Measurements from ENCODE around the gene RPS10.

RPS10 gene

DNA sequence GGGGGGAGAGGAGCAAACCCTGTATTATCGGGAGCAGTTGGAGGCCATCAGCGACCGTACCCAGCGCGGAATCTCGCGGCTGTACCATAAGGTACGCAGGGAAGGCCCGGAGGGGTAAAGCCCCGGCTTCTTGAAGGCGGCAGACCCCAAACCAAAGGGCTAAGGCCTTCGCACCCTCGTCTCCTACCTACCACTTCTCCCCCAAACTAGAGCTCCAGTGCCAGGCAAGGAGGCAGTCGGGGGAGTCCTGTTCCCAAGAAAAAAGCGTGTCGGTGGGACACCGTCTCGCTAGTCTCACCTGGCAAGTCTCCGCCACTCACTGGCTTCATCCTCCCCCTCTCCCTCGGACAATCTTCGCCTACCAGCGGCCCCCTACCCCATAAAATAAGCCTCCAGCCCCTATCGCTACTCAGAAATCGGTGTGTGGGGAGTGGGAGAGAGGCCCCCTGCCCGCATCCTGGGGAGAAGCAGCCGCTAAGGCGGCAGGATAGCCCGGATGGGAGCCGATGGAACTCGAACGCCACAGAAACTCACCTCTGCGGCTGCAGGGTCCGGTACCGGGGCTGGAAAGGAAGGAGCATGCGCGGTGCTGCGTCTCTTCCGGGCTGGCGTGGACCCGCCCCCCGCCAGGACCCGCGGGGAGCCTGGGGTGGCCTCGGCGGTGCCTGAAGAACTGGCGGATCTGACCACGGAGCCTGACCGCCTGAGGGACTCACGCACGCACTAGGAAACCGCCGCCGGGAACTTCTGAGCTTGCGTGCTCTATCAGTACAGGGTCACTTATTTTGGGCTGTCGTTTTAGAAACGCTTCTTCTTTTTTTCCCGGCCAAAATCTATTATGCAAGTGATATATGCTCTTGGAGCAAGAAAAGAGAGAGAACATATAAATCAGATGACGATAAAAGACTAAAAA lies at the start of gene RPS10:
RPS10 (minus strand) TSS at position 572 of the 913 bp plus-strand sequence. CDS start 848 bp downstream, outside the sequence.
- peak; percentile 93 for DNase-seq

DNA sequence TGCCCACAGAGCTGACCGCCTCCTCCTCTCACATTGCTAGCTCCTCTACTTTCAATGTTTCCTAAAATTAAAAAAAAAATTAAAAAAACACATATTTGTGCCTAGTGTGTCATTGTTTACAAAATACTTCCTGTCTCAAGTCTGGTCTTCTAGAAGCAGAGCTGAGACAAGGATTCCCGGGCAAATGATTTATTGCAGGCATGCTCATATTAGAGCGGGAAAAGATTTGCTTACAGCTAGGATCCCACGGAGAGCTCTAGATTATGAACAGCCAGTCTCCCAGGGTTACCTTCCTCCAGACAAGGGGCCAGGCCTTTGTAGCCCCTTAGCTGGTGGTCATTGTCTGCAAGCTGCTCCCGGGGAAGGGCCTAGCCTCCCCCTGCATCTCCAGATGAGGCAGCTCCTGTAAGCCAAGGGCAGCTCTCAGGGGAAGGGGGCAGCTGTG lies 49.4 kb upstream of the RPS10 start:
- peak; percentile 51 for DNase-seq

DNA sequence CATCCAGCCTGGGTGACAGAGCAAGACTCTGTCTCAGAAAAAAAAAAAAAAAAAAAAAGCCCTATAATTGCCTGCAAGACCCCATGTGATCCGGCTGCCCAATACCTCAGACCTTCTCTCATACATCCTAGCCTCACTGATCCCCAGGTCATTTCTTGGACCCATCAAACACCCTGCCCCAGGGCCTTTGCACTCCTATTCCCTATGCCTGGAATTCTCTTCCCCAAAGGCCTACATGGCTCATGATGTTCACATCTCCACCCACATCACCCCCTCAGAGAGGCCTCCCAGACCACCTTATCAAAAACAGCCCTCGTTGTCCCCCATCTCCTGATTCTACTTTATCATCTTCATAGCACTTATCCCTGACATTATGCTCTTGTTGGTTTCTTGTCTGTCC lies 48.9 kb upstream of the RPS10 start:
- DNase-seq = no peak

DNA sequence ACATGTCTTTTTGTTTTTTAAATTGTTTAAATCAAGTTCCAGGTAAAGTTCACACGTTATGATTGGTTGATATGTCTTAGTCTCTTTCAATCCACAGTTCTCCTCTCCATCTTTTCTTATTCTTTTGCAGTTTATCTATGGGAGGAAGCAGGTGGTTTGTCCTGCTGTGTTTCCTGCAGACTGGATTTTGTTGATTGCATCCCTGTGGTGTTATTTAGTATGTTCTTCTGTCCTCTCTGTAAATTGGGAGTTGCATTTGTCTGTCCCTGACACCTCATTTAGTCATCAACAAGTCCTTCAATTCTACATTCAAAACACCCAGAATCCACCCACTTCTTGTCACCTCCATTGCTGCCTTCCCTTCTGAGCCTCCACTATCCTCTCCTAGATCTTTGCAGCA lies 48.1 kb upstream of the RPS10 start:
- no peak for DNase-seq

DNA sequence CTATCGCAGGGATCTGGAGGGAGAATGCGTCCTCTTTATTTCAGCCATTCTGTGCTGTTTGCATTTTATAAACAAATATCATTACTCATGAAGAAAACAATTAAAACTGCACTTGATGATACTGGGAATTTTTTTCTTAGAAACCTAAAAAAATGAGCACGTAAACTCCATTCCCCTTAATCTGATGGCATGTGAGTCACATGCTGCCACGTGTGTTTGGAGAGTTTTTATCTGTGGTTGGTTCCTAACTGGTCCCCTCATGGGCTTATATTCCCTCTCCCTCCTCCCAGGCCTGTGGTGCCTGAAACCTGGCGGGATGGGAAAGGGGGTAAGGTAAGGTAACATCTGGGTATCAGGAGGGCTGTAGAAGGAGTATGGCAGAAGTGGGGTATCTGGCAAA lies 46.6 kb upstream of the RPS10 start:
- DNase-seq = no peak

DNA sequence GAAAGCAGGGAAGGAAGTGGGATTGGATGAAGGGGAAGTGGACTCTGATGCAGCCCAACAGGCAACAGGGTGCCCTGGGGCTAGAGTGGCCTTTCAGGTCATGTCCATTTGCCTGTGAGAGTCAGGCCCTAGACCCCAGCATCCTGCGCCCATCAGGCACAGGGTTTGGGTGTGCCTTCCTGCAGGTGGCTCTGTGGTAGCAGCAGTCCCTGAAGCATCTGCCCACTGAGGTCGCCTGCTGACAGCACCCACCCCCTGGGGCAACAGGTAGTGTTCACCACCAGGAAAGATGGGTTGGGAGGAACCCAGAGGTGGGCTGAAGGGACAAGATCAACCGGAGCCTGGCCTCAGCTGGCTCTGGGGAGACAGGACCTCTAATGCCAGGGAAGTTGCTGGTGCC lies 43.6 kb upstream of the RPS10 start:
- DNase-seq = no peak

DNA sequence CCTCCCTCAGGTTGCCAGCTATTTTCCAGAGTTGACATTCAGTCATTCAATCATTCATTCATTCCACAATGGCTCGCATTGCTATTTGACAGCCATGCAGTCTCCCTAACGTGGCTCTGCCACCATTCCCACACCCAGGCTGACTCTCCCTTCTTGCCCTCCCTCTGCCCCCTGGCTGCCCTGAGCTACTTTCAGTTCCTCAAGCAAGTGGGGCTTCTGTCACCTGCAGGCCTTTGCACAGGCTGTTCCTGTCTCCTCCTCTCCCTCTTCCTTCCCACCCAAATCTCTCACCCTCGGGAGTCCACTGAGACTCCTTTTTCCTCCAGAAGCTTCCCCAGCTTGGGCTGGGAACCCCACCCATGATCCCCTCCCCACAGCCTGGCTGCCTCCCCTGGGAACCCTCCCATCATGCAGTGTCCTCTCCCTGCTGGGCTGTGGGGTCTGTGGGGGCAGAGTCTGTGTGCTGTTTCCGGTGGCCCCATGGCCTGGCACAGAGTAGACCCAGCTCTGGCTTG lies 42.6 kb upstream of the RPS10 start:
- DNase-seq = no peak

DNA sequence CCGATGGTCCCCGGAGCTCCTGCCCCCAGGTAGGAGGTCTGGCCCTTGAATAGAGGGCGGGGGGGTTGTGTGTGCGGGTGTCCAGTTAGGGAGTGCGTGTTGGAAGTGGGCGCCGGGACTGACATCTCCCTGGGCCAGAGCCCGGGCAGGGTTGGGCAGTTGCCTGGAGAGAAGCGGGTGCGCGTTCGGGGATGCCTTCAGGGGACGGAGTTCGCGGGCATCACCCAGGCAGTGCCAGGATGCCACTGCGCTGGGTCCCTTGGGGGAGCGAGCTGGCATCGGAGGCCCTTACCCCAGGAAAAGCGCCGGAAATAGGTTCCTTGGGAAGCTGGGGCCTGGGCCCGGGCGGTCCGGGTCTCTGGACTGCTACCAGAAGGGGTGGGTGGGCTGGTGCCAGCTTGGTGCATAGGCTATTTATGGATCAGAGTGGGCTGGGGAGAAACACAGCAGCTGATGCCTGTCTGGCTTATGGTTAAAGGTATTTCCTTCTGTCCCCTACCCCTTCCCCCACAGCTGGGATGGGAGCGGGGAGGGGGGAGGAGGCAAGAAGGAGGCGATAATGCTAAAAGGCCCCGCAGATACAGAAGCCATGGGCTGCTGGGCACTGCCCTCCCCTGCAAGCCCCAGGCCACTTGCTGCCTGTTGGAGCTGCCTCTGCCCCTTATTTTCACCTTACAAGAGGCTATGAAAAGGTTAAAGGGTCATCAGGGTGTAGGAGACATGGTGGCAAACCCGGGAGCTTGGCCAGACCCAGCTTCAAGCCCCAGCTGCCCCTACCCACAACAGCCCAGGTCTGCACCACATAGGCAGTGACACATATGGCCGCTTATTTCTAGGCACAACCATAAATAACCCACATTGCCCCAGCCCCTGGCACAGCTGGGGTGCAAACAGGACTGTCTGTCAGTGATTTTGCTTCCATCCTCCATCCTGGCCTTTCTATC lies 40.6 kb upstream of the RPS10 start:
- DNase-seq = no peak

DNA sequence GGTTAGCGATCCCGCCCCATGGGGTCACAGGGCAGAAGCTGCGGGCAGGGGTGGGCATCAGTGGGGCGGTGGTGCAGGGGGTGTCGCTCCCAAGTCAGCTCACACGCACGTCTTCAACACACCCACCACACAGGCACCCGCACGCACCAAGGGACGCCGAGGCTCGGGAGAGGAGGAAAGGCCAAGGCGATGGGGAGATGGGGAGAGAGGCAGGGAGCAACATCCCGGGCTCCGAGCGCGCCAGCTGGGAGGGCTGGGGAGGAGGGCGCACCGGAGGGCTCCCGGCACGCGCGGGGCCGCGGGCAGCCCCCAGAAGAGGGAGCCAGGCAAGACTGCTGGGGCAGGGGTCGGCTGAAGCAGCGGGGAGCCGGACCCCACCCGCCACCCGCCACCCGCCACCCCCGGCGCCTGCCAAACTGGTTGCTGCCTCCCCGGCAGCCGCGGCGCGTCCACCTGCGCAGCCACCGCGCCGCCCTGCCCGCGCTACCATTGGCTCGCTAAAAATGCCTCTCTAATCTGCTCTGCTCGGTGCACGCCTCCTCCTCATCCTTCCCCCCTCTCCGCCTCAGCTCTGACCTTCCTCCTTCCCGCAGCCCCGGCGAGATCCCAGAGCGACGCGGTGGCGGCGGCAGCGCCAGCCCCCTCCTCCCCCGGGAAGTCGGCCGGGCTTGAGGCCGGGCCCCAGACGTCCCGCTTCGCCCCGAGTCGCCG lies 39.8 kb upstream of the RPS10 start, which contains the start of gene PACSIN1:
PACSIN1 (plus strand) TSS at position 546 of the 711 bp plus-strand sequence. CDS start 60,230 bp downstream, outside the sequence.
- DNase-seq = no peak

DNA sequence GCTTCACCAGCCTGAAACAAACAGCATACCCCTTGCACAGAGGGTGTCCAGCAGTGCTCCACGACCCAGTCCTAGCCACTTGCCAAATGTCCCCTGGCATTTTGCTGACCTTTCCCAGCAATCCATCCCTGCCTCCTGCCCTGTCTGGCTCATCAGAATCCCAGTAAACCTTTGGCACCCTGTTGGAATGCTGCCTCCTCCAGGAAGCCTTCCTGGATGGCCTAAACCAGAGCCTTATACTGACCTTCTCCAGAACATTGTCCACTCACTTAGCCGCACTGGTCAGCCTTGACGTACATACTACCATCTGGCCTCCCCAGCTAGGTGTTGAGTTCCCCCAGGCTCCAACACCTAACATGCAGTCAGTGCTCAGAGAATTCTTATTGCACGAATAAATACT lies 38.0 kb upstream of the RPS10 start:
- DNase-seq = no peak

DNA sequence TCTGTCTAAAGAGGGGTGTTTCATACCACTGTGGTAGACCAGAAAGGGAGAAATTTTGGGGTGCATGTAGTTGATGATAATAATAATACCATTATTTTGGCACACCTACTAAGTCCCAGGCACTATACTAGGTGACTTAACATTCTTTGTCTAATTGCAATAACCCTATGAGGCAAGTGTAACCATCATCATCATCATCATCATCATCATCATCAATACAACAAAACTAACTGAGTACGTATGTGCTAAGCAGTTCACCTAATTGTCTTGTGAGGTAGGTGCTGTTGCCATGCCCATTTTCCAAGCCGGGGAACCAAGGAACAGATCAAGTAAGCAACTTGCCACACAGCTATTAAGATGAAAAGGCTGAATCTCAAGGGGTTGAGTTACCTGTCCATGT lies 37.4 kb upstream of the RPS10 start:
- no peak for DNase-seq

DNA sequence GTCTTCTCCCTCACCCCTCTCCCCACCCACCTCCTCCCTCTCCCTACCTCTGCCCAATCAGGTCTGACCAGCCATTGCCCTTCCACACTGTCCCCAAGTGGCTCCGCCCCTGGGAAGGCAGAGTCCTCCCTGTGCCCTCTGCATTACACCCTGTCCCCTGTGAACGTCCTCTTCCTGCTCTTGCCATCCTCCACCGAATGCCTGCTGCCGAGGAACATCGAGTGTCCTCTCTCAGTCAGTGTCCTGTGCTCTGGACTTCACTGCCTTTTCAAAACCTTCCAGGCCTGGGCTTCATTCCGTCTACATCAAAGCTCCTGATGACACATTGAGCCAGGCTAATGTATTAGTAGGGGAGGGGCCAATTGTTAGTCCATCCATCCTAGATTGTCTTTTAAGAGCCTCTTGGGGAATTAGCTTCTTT lies 36.7 kb upstream of the RPS10 start:
- DNase-seq = peak; percentile 19

DNA sequence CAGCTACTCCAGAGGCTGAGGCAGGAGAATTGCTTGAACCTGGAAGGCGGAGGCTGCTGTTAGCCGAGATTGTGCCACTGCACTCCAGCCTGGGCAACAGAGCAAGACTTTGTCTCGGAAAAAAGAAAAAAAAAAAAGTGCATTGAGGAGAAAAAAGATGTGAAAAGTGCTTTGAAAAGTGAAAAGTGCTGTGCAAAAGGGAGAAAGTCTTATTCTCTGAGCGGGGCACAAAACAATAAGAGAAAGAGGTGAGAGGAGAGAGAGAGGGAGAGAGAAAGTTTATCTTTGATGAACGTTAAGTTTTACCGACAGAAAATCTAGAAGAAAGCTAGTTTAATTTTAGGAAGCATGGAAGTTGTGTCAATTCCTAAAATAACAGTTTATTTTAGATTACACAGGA lies 36.1 kb upstream of the RPS10 start:
- DNase-seq = no peak

DNA sequence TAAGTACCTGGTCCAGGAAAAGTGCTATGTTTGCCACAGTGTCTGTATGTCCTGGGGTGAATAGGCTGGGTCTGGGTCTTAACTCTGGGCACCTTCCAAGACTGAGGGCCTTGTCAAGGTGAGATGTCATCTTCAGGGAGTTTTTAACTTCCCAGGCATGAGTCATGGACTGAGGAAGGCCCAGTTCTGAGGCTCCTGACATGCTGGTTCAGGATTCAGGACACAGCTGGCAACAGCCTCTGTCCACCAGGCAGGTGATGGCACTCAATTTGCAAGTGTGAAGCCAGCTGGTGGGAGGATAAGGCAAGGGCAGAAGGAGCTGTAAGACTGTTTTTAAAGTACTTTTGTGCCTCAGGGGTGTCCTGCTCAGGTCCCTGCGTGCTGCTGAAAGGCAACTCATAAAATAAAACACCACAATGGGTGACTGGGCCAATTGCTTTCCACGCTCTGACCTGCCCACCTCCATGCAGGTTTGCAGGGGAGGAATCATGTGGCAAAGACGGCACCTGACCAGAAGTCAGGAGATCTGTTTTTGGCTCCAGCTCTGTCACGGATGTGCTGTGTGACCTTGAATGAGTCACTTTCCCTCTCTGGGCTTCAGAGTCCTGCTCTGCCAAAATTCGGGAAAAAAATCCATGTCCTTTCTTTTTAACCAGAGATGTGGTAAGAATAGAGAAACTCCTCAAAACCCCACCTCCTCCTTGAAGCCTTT lies 35.1 kb upstream of the RPS10 start:
- no peak for DNase-seq

DNA sequence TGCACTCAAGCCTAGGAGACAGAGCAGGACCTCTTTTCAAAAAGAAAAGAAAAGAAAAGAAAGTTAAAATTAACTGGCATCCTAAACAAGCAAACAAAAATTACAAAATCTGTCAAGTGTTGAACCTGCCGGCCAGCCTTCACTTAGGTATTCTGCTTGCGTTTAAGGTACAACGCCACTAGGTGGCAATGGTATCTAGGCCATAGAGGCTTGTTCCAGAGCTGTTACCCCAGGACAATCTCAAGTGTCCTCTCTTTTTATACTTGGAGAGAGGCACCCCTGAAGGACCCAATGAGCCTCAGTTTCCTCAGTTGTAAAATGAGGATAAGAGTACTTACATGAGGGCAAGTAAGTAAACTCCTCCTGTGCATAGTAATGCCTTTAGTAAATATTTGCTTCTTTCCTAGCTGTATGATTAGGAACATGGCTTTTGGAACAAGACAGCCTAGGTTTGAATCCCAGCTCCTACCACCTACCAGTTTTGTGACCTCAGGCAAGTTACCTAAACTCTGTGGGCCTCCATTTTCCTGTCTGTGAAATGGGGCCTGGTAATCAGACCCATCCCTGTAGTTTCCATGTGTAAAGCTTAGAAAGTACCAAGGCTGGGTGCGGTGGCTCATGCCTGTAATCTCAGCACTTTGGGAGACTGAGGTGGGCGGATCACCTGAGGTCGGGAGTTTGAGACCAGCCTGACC lies 34.2 kb upstream of the RPS10 start:
- DNase-seq = peak; percentile 19

DNA sequence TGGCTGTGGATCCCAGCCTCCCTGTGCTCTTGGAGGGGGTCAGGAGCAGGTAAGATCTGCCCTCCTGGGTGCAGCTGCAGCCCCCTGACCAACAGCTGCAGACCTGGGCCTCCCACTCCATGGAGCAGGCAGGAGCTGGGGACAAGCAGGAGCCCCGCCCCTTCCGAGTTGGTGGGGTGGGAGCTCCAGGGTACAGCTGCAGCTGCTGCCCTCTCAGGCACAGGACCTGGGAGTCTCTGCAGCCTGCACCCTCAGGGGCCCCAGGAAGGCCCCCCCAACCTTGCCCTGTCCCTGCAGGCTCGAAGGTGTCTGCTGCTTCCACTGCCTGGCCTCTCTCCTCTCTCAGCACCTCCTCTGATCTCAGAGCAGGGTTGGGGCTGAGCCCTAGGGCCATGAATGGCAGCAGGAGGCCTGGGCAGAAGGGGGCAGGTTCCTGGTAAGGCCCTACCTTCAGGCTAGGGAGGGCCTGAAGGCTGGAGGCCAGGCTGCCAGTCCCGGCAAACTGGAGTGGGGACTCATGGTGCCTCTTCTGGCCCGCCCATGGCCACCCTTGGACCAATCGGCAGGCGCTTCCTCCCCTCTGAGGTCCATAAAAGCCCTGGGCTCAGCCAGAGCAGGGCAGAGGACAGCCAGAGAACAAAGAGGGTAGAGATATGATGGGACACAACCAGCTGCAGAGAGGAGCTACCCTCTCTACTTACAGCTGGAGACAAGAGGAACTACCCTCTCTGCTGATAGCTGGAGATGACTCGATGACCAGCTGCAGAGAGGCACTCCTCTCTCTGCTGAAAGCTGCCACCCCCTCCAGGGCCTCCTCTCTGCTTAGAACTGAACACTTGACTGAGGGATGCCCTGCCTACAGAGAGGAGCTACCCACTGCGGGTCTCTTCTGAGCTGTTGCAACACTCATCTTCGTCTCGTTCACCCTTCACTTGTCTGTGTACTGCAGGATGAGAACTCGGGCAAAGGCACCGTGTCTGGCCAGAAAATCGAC lies 32.2 kb upstream of the RPS10 start:
- DNase-seq = no peak

DNA sequence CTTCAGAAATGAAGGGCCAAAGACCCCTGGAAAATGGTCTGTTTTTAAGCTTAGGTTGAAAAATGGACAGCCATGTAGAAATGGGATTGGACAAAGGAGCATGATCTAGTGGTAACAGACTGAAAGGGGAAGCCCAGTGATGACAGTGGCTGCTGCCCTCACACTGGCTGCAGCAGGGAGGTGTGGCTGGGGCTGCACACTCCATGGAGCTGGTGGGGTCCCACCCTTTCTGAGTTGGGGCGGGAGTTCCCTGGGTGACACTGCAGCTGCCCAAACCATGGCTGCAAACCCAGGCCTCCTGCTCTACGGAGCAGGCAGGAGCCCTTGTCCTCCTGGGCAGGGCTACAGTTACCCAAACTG lies 31.5 kb upstream of the RPS10 start:
- no peak for DNase-seq

DNA sequence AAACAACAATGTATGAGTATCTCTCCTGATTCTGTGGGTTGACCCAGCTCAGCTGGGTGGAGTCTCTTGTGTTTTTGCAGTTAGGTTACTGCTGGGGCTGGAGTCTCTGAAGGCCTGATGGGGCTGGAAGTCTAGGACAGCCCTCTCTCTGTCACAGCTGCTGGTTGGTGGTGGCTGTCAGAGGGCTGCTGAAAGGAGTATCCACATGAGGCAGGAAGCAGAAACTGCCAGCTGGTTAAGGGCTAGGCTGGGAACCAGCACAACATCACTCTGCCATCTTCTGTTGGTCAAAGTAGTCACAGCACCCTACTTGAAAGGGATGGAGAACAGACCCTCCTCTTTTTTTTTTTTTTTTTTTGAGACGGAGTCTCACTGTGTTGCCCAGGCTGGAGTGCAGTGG lies 30.0 kb upstream of the RPS10 start:
- DNase-seq = no peak

DNA sequence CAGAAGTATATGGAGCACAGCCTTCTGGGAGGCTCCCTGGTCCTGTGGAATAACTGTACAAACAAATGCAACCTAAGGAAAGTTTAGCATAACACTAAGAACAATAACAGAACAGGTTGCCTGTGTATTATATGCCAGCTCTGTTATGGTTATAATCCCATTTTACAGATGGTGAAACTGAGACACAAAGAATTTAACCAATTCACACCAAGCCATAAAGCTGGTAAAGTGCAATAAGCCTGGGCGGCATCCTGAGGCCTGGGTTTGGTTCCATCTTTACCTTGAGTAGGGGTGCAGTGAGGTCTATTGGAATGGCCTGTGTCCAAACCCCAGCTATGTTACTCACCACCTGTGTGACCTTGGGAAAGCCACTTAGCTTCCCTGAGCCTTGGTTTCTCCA lies 25.3 kb upstream of the RPS10 start:
- DNase-seq = no peak

DNA sequence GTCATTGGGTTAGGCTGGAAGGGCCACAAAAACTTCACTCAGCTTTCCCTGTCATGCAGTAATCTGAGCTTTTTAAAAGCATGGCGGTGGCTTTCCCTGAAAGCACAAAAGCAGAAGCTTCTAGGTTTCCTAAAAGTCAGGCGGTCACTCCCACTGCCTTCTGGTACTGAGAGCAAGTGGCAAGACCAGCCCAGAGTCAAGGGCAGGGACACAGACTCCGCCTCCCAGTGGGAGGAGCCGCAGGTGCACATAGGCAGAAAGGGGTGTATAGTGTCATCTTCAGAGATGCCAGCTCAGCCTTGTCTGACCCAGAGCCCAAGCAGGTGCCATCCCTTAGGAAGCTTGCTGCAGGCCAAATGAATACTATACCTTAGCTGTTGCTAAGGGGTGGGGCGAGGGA lies 22.0 kb upstream of the RPS10 start:
- DNase-seq = no peak

All from fibroblast of skin of right quadriceps (primary cell).